Measurements from ENCODE around the gene EFNB3. TPM values are rescaled to one million over a fixed set of nuclear protein-coding genes. Genes with fewer than 3 reads are reported as not detected.

EFNB3 gene
- total RNA-seq, 2 donors from 2014 or later, result not detected

- Mint-ChIP-seq H3K27ac (peak within 1 kb of the TSS; percentile 99), H3K36me3 (peaks cover 36 to 46% of the 10 kb centered on the region in 2 donors), H3K9me3 (no peaks in the 10 kb centered on the region)
- ATAC-seq (peak; percentile 78 to 83), DNase-seq (ENCODE audit: low spot score in 2 of 2) (peak; percentile 94 to 97)
Measured at GRCh38 chr17:7687908-7688807, 16.8 kb upstream of the EFNB3 start, which contains the start of gene WRAP53. WRAP53 (plus strand) TSS chr17:7688477; CDS start chr17:7688649, 172 bp downstream.

DNA sequence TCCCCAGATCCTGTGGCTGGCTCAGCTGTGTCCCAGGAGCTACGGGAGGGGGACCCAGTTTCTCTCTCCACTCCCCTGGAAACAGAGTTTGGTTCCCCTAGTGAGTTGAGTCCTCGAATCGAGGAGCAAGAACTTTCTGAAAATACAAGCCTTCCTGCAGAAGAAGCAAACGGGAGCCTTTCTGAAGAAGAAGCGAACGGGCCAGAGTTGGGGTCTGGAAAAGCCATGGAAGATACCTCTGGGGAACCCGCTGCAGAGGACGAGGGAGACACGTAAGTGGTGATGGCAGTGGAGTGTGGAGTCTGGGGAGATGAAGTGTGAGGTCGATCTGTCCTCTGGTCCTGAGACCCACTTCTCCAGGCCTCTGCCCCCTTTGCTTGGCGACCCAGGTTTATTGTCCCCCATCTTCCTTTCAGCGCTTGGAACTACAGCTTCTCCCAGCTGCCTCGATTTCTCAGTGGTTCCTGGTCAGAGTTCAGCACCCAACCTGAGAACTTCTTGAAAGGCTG, 16.1 kb upstream of the EFNB3 start:
- no peak for DNase-seq (ENCODE audit: low spot score in 2 of 2)
- Mint-ChIP-seq H3K27ac (peak overlapping the region; percentile 99), H3K9me3 (no peaks in the 10 kb centered on the region), H3K36me3 (peaks cover 36 to 47% of the 10 kb centered on the region in 2 donors)
- no peak for ATAC-seq

GRCh38 chr17:7695586-7695985, 9.4 kb upstream of the EFNB3 start:
- no peak for ATAC-seq
- Mint-ChIP-seq H3K36me3 (peaks cover 23 to 24% of the 10 kb centered on the region in 2 donors), H3K27ac (no peak overlapping the region)

DNA sequence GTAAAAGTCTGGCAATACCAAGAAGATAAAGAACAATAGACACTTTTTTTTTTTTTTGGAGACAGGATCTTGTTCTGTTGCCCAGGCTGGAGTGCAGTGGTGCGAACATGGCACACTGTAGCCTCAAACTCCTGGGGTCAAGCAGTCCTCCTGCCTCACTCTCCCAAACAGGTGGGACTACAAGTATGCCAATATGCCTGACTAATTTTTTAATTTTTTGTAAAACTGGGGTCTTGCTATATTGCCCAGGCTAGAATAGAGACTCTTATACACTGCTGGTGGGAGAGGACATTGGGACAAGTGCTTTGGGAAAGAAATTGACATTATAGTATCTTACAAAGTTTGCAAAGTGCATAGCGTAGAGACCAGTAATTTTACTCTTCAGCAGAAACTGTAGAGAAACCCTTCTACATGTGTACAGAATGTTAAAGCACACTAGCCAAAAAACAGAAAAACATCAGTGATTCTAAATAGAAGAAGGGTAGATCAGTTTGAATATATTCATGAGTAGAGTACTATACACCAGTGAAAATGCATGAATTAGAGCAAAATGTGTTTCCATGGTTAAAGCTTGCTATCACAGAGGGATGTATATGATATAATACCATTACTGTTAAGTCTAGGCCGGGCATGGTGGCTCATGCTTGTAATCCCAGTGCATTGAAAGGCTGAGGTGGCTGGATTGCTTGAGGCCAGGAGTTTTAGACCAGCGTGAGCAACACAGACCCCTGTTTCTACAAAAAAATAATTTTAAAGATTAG, 7.0 kb upstream of the EFNB3 start:
- H3K9me3 Mint-ChIP-seq, result no peaks in the 10 kb centered on the region
- peaks cover 24 to 37% of the 10 kb centered on the region in 2 donors for H3K36me3 Mint-ChIP-seq
- DNase-seq (ENCODE audit: low spot score in 2 of 2) (no peak), ATAC-seq (no peak)
- H3K27ac Mint-ChIP-seq, result no peak overlapping the region

More at GRCh38 chr17:7695586-7695985, 9.4 kb upstream of the EFNB3 start:
- H3K9me3 Mint-ChIP-seq, result no peaks in the 10 kb centered on the region
- no peak for DNase-seq (ENCODE audit: low spot score in 2 of 2)

DNA sequence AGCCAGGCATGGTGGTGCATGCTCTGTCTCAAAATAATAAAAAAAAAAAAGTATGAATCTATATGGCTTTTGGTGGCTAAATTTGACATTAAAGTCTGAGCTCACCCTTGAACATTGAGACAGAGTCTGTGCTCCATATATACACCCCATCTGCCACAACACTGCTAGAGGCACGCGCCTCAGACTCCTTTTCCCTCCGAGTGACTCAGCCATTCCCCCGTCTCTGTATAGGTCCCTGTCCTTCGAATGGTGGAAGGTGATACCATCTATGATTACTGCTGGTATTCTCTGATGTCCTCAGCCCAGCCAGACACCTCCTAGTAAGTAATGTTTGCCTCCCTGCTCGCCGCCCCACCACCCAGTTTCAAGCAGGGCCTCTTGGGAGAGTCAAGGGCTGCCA, 4.5 kb upstream of the EFNB3 start:
- H3K36me3 Mint-ChIP-seq, result peaks cover 18 to 41% of the 10 kb centered on the region in 2 donors

DNA sequence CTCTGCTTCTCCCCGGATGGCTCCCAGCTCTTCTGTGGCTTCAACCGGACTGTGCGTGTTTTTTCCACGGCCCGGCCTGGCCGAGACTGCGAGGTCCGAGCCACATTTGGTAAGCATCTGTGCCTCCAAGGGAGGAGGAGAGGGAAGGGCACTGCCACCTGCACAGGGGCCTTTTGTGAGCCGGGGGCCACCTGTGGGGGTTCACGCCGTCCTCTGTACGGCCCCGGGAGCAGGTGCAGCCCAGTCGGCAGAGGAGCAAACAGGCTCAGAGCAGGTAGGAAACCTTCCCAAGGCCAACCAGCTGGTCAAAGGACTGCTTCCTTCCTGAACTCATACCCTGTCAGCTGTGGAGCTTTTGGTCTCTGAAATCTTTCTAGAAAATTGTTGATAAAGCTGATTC, 3.3 kb upstream of the EFNB3 start:
- H3K27ac Mint-ChIP-seq, result no peak overlapping the region
- H3K9me3 Mint-ChIP-seq, result no peaks in the 10 kb centered on the region
- peaks cover 7 to 30% of the 10 kb centered on the region in 2 donors for H3K36me3 Mint-ChIP-seq
- ATAC-seq (no peak), DNase-seq (ENCODE audit: low spot score in 2 of 2) (no peak)

More for the DNA sequence above, 4.5 kb upstream of the EFNB3 start:
- Mint-ChIP-seq H3K9me3 (no peaks in the 10 kb centered on the region), H3K27ac (no peak overlapping the region)
- ATAC-seq (no peak), DNase-seq (ENCODE audit: low spot score in 2 of 2) (no peak)

DNA sequence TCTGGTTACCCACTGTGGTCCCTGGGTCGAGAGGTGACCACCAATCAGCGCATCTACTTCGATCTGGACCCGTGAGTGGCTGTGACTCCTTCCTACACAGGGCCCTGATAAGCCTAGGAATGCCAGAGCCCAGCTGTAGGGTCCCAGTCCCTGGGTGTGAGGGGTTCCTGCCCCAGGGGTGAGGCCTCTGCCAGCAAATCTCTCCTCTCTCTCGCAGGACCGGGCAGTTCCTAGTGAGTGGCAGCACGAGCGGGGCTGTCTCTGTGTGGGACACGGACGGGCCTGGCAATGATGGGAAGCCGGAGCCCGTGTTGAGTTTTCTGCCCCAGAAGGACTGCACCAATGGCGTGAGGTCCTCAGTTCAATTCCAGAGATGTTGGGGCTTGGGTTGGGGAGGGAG, 2.2 kb upstream of the EFNB3 start:
- H3K36me3 Mint-ChIP-seq, result peaks cover 5 to 28% of the 10 kb centered on the region in 2 donors
- H3K27ac Mint-ChIP-seq, result no peak overlapping the region
- H3K9me3 Mint-ChIP-seq, result no peaks in the 10 kb centered on the region
- no peak for ATAC-seq
- DNase-seq (ENCODE audit: low spot score in 2 of 2), result no peak

DNA sequence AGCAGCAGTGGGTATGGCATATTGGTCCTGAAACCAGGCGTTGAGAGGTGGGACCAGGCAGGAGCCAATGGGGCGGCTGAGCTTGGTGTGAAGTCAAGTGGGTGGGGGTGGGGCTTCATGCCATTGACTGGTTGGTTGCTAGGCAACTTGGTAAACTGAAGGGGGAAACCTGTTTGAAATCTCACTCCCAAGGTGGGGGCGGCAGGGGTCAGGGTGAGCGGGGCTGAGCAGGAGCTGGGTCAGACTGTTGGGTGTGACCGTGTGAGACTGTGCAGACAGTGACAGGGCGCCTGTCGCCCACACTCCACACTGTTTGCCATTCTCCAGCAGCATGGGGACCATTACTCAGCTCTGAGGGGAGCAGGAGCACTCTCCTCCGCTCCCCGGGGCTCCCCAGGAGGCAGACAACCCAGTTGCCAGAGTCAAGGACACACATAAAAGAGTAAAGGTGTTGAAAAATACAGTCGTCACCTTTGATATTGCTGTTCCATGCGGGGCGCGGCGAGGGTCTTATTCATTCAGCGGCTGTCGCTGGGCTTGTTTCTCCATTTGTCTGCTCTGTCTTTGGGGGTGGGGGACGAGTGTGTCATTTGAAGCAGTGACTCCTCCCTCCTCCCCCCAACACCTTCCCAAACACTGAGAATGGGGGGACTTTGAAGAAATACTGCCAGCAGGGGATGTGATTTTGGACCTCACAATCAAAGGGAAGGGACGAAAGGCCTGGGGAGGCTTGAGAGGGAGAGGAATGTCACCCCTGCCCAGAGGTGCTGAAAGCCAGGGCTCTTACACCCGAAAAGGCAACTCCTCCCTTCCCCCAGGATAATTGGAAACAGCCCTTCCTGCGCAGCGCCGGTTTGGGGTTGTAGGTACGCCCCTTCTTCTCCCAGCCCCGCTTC, 1.2 kb upstream of the EFNB3 start:
- ATAC-seq, result peak; percentile 28 to 54
- no peaks in the 10 kb centered on the region for H3K9me3 Mint-ChIP-seq
- peaks cover 0 to 28% of the 10 kb centered on the region in 2 donors for H3K36me3 Mint-ChIP-seq
- DNase-seq (ENCODE audit: low spot score in 2 of 2), result no peak
- H3K27ac Mint-ChIP-seq, result no peak overlapping the region

GRCh38 chr17:7705269-7706255, 560 bp downstream of the EFNB3 start:
- peak in 1 of 2 donors; percentile 17 for ATAC-seq
- peaks cover 0 to 26% of the 10 kb centered on the region in 2 donors for H3K36me3 Mint-ChIP-seq

GRCh38 chr17:7706631-7707354, 1.8 kb downstream of the EFNB3 start:
- no peaks in the 10 kb centered on the region for H3K9me3 Mint-ChIP-seq
- no peak overlapping the region for H3K27ac Mint-ChIP-seq
- ATAC-seq (no peak), DNase-seq (ENCODE audit: low spot score in 2 of 2) (no peak)
- H3K36me3 Mint-ChIP-seq, result peaks cover 0 to 16% of the 10 kb centered on the region in 2 donors

More at GRCh38 chr17:7705269-7706255, 560 bp downstream of the EFNB3 start:
- no peaks in the 10 kb centered on the region for H3K9me3 Mint-ChIP-seq
- no peak for DNase-seq (ENCODE audit: low spot score in 2 of 2)
- H3K27ac Mint-ChIP-seq, result no peak overlapping the region

DNA sequence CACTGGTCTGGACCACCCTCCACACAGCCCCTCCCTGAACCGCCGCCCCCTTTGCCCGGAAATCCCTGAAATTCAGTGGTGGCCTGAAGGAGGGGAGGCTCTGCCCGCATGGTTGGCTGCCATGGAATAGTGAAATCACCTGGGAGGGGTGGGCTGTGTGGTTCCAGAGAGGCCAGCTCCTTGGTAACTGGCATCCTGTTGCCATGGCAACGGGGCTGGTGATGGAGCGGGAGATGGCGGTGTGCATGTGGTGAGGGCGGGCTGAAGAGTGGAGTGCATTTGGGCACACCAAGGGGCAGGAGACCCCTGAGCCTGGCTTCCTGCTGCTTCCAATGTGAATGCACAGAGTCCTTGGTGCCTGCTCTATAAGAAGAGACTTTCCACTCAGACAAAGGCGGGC, 2.4 kb downstream of the EFNB3 start:
- peaks cover 0 to 12% of the 10 kb centered on the region in 2 donors for H3K36me3 Mint-ChIP-seq
- DNase-seq (ENCODE audit: low spot score in 2 of 2), result no peak
- no peaks in the 10 kb centered on the region for H3K9me3 Mint-ChIP-seq
- H3K27ac Mint-ChIP-seq, result no peak overlapping the region
- ATAC-seq, result no peak

DNA sequence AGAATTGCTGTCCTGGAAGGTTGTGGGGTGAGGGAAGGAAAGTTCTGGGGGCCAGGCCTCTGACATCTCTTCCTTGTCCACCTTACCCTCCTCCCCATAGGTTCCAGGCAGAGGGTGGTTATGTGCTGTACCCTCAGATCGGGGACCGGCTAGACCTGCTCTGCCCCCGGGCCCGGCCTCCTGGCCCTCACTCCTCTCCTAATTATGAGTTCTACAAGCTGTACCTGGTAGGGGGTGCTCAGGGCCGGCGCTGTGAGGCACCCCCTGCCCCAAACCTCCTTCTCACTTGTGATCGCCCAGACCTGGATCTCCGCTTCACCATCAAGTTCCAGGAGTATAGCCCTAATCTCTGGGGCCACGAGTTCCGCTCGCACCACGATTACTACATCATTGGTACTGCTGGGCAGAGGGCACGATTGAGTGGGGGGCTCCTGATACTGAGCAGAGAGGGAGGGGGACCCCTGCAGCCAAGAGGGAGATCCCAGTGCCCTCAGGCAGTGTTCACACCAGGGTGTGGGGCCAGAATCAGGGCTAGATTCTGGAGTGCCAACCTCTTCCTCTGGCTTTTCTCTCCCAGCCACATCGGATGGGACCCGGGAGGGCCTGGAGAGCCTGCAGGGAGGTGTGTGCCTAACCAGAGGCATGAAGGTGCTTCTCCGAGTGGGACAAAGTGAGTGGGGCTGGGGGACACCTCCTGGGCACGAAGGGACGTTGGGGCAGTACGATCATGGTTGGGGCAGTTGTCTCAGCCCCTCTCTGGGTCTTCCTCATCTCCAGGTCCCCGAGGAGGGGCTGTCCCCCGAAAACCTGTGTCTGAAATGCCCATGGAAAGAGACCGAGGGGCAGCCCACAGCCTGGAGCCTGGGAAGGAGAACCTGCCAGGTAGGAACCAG, 3.1 kb downstream of the EFNB3 start:
- DNase-seq (ENCODE audit: low spot score in 2 of 2), result no peak
- H3K27ac Mint-ChIP-seq, result no peak overlapping the region
- no peaks in the 10 kb centered on the region for H3K9me3 Mint-ChIP-seq
- ATAC-seq, result no peak
- peaks cover 0 to 8% of the 10 kb centered on the region in 2 donors for H3K36me3 Mint-ChIP-seq

GRCh38 chr17:7709031-7709430, 4.0 kb downstream of the EFNB3 start:
- no peaks in the 10 kb centered on the region for H3K9me3 Mint-ChIP-seq
- ATAC-seq, result no peak
- DNase-seq (ENCODE audit: low spot score in 2 of 2), result no peak
- H3K27ac Mint-ChIP-seq, result no peak overlapping the region
- peaks cover 0 to under 1% of the 10 kb centered on the region in 2 donors for H3K36me3 Mint-ChIP-seq

- peak overlapping the region in 1 of 2 donors; percentile 0 for H3K27ac Mint-ChIP-seq
- DNase-seq (ENCODE audit: low spot score in 2 of 2) (no peak), ATAC-seq (no peak)
- no peaks in the 10 kb centered on the region for H3K36me3 Mint-ChIP-seq
- H3K9me3 Mint-ChIP-seq, result no peaks in the 10 kb centered on the region
Measured at GRCh38 chr17:7710301-7710700, 5.3 kb downstream of the EFNB3 start.
